Measurements from ENCODE around the gene RAB8B. TPM values are rescaled to one million over a fixed set of nuclear protein-coding genes. Genes with fewer than 3 reads are reported as not detected.

The RAB8B gene
- total RNA-seq, 1 experiment from 2014 or later = 8.5 TPM

GRCh38 chr15:63246691-63247469 lies 57.5 kb downstream of the RAB8B start:
- intact Hi-C loops (cut with micrococcal nuclease) = no loop called here
- POLR2A ChIA-PET (ENCODE audit: unreplicated experiment) = interaction anchor here (0.6 kb wide), 1 partner anchor 43 kb away, joined by 5 read pairs; no protein-coding TSS in a partner anchor

GRCh38 chr15:63250312-63250965 lies 61.0 kb downstream of the RAB8B start:
- BruUV-seq (replicated peaks) = no TSS peak
- Histone ChIP-seq H3K36me3 (ENCODE audit: low read depth, low read length) (0 out of 2 replicates have a peak, but pooled peaks cover 4% of the 10 kb centered on the region), H3K79me2 (ENCODE audit: low read length) (no peaks in the 10 kb centered on the region), H3K4me1 (ENCODE audit: insufficient read depth, low read length) (peaks cover 23% of the 10 kb centered on the region), H3K9me3 (ENCODE audit: low read length) (no peaks in the 10 kb centered on the region), H3K9ac (ENCODE audit: low read length) (no peak overlapping the region; the same call in 1 of the 2 replicates), H3K27me3 (ENCODE audit: low read length) (no peaks in the 10 kb centered on the region), H3K27ac (ENCODE audit: low read length) (peak overlapping the region; percentile 72), H3K4me2 (ENCODE audit: low read length) (peak overlapping the region; percentile 32), H4K20me1 (ENCODE audit: low read length) (no peaks in the 10 kb centered on the region), H3K9me2 (replicated peaks; ENCODE audit: low read length) (no peaks in the 10 kb centered on the region), H3K4me3 (ENCODE audit: low read length) (no peak overlapping the region), H3F3A (ENCODE audit: low read length, unreplicated experiment) (no peaks in the 10 kb centered on the region), H2AFZ (ENCODE audit: low read length) (no peak overlapping the region)
- peak; percentile 98 for ATAC-seq
- intact Hi-C loops (cut with micrococcal nuclease) = no loop called here
- CTCF ChIA-PET = no interaction called here
- peak; percentile 92 for DNase-seq
- no peak for TF ChIP-seq EZH2phosphoT487 (IDR thresholded peaks at IDR 0.05; ENCODE audit: borderline replicate concordance, low read length)
- no peak for TF ChIP-seq CTCF (conservative IDR thresholded peaks at IDR 0.05; ENCODE audit: low read depth, low read length)
- TF ChIP-seq EZH2 (IDR thresholded peaks at IDR 0.05; ENCODE audit: low read length, unreplicated experiment) = no peak
- POLR2A ChIA-PET (ENCODE audit: unreplicated experiment) = no interaction called here

More at GRCh38 chr15:63246691-63247469, 57.5 kb downstream of the RAB8B start:
- ATAC-seq (no peak), DNase-seq (peak; percentile 27)
- Histone ChIP-seq H3K9ac (ENCODE audit: low read length) (no peak overlapping the region), H3K36me3 (ENCODE audit: low read depth, low read length) (no peaks in the 10 kb centered on the region), H3K9me2 (replicated peaks; ENCODE audit: low read length) (no peaks in the 10 kb centered on the region), H3K4me3 (ENCODE audit: low read length) (no peak overlapping the region), H3K4me1 (ENCODE audit: insufficient read depth, low read length) (peaks cover 23% of the 10 kb centered on the region), H3K79me2 (ENCODE audit: low read length) (no peaks in the 10 kb centered on the region), H4K20me1 (ENCODE audit: low read length) (no peaks in the 10 kb centered on the region), H3K27ac (ENCODE audit: low read length) (no peak overlapping the region), H3F3A (ENCODE audit: low read length, unreplicated experiment) (no peaks in the 10 kb centered on the region), H2AFZ (ENCODE audit: low read length) (no peak overlapping the region), H3K27me3 (ENCODE audit: low read length) (no peaks in the 10 kb centered on the region), H3K4me2 (ENCODE audit: low read length) (no peak overlapping the region), H3K9me3 (ENCODE audit: low read length) (no peaks in the 10 kb centered on the region)
- BruUV-seq (replicated peaks) = no TSS peak
- TF ChIP-seq CTCF (conservative IDR thresholded peaks at IDR 0.05; ENCODE audit: low read depth, low read length) (no peak), EZH2phosphoT487 (IDR thresholded peaks at IDR 0.05; ENCODE audit: borderline replicate concordance, low read length) (no peak), EZH2 (IDR thresholded peaks at IDR 0.05; ENCODE audit: low read length, unreplicated experiment) (no peak)
- CTCF ChIA-PET = no interaction called here

- Histone ChIP-seq H3F3A (ENCODE audit: low read length, unreplicated experiment) (no peaks in the 10 kb centered on the region), H3K27me3 (ENCODE audit: low read length) (no peaks in the 10 kb centered on the region), H3K36me3 (ENCODE audit: low read depth, low read length) (0 out of 2 replicates have a peak, but pooled peaks cover 4% of the 10 kb centered on the region), H3K9me3 (ENCODE audit: low read length) (no peaks in the 10 kb centered on the region), H4K20me1 (ENCODE audit: low read length) (no peaks in the 10 kb centered on the region), H3K4me3 (ENCODE audit: low read length) (no peak overlapping the region), H3K9me2 (replicated peaks; ENCODE audit: low read length) (no peaks in the 10 kb centered on the region), H3K79me2 (ENCODE audit: low read length) (no peaks in the 10 kb centered on the region), H3K4me1 (ENCODE audit: insufficient read depth, low read length) (peaks cover 30% of the 10 kb centered on the region), H3K9ac (ENCODE audit: low read length) (no peak overlapping the region), H3K4me2 (ENCODE audit: low read length) (no peak overlapping the region), H3K27ac (ENCODE audit: low read length) (no peak overlapping the region), H2AFZ (ENCODE audit: low read length) (no peak overlapping the region)
- intact Hi-C loops (cut with micrococcal nuclease) = no loop called here
- DNase-seq = no peak
- no peak for ATAC-seq
- BruUV-seq (replicated peaks) = no TSS peak
- POLR2A ChIA-PET (ENCODE audit: unreplicated experiment) = no interaction called here
- TF ChIP-seq EZH2phosphoT487 (IDR thresholded peaks at IDR 0.05; ENCODE audit: borderline replicate concordance, low read length) = no peak
- no peak for TF ChIP-seq EZH2 (IDR thresholded peaks at IDR 0.05; ENCODE audit: low read length, unreplicated experiment)
- no peak for TF ChIP-seq CTCF (conservative IDR thresholded peaks at IDR 0.05; ENCODE audit: low read depth, low read length)
- CTCF ChIA-PET = no interaction called here
These were observed 62.3 kb downstream of the RAB8B start for GRCh38 chr15:63251701-63252100.
